ENCODE results near the gene CSF3R.
"Not testable (repeated sequence)": the region's sequence is repeated elsewhere in the genome, so short reads cannot be mapped to it uniquely, and the experiment has no call there.

Gene CSF3R

DNA sequence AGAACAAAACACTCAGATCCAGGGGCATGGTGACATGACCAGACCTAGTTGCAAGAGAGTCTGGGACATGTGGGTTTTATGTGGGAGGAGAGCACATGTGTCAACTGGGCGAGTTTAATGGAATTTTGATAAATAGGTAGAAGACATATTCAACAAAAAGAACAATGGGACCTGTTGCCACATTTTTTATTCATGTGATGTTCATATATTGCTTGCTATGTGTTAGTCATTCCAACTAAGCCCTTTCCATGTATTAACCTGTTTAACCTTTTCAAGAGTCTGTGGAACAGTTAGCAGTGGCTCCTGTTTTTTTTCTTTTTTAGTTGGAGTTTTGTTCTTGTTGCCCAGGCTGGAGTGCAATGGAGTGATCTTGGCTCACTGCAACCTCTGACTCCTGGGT, 30.1 kb upstream of the CSF3R start:
- no peak for FAIRE-seq

- FAIRE-seq: no peak
Measured at GRCh38 chr1:36511804-36512798, 29.4 kb upstream of the CSF3R start.

DNA sequence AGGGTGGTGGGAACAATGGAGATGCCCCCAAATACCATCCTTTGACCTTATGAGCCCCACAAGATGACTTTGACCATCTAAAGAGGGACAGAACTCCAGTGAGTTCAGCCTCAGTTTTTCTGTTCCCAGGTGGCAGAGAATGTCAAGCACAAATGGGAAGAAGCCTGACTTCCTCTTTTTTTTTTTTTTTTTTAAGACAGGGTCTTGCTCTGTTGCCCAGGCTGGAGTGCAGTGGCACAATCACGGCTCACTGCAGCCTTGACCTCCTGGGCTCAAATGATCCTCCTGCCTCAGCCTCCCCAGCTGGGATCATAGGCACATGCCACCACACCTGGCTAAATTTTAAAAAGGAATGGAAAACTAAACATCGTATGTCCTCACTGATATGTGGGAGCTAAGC, 28.5 kb upstream of the CSF3R start:
- not testable (repeated sequence) for FAIRE-seq

DNA sequence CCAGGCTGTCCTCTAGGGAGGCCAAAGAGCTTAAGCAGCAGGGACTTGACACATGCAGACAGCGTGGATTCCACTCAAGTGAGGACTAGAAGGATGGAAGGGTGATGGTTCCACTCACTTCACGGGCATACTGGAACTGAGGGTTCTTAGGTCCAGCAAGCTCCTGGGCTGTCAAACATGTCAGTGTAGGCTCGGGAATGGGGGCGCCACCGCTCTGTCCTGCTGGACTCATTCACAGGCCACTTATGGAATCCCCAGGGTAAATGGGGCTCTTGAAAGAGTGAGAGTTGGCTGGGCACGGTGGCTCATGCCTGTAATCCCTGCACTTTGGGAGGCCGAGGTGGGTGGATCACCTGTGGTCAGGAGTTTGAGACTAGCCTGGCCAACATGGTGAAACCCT, 27.7 kb upstream of the CSF3R start:
- no peak for FAIRE-seq

- FAIRE-seq: no peak
Measured at GRCh38 chr1:36508257-36508656, 25.5 kb upstream of the CSF3R start.

- FAIRE-seq: no peak
Measured at GRCh38 chr1:36506276-36506920, 23.7 kb upstream of the CSF3R start.

GRCh38 chr1:36503733-36504132, 21.0 kb upstream of the CSF3R start:
- no peak for FAIRE-seq

DNA sequence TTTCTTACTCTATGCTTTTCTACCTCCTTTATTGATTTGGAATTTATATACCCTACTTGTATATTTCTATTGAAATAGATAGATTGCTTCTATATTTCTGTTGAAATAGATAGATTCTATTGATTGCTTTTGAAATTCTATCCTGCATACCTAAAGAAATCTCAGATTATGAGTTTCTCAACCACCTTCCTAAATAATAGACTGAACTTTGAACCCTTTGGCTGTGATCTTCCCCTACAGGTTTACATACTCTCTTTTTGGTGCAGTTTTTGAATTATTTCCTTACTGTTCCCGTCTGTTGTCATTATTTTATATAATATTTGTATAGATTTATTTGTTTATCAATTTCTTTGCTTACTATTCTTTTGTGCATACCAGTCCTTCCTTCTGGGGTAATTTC, 20.4 kb upstream of the CSF3R start:
- no peak for FAIRE-seq

DNA sequence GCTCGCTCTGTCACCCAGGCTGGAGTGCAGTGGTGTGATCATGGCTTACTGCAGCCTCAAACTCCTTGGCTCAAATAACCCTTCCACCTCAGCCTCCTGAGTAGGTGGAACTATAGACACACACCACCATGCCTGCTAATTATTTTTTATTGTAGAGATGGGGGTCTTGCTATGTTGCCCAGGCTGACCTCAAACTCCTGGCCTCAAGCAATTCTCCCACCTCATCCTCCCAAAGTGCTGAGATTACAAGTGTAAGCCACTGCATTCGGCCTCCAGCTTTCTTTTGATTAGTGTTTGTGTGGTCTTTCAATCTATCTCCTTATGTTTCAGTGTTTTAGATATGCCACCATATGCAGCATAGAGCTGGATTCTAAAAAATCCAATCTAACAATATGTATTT, 19.9 kb upstream of the CSF3R start:
- no peak for FAIRE-seq

DNA sequence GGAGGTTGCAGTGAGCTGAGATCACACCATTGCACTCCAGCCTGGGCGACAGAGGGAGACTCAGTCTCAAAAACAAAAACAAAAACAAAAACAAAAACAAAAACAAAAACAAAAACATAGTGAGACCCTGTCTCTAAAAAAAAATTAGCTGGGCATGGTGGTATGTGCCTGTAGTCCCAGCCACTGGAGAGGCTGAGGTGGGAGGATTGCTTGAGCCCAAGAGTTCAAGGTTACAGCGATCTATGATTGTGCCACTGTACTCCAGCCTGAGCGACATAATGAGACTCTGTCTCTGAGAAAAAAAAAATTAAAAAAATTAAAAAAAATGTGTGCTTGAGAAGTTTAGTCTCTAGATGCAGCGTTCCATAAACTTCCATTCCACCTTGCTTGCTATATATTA, 19.2 kb upstream of the CSF3R start:
- FAIRE-seq: not testable (repeated sequence)

GRCh38 chr1:36497207-36497606, 14.5 kb upstream of the CSF3R start:
- FAIRE-seq: no peak

GRCh38 chr1:36494971-36495370, 12.3 kb upstream of the CSF3R start:
- no peak for FAIRE-seq

DNA sequence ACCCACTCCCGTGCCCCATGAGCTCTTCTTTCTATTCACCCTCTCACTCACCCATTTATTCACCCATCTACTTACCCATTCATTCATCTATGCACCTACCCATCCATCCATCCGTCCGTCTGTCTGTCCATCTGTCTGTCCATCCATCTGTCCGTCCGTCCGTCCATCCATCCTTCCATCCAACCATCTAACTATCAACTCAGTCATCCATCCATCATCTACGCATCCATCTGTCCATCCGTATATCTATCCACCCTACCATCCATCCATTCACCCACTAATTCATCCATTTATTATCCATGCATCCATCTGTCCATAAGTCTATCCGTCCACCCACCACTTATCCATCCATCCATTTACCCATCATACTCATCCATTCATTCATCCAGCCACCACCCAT, 10.8 kb upstream of the CSF3R start:
- no peak for FAIRE-seq

GRCh38 chr1:36492491-36492890, 9.8 kb upstream of the CSF3R start:
- no peak for FAIRE-seq

- FAIRE-seq: not testable (repeated sequence)
Measured at GRCh38 chr1:36489258-36490051, 6.7 kb upstream of the CSF3R start.

- FAIRE-seq: no peak
Measured at GRCh38 chr1:36487906-36488305, 5.2 kb upstream of the CSF3R start.

GRCh38 chr1:36487336-36487725, 4.6 kb upstream of the CSF3R start:
- FAIRE-seq: not testable (repeated sequence)

- no peak for FAIRE-seq
Measured at GRCh38 chr1:36486439-36487335, 4.0 kb upstream of the CSF3R start.

GRCh38 chr1:36486093-36486438, 3.4 kb upstream of the CSF3R start:
- FAIRE-seq: no peak

- FAIRE-seq: no peak
Measured at GRCh38 chr1:36484099-36484498, 1.4 kb upstream of the CSF3R start.

DNA sequence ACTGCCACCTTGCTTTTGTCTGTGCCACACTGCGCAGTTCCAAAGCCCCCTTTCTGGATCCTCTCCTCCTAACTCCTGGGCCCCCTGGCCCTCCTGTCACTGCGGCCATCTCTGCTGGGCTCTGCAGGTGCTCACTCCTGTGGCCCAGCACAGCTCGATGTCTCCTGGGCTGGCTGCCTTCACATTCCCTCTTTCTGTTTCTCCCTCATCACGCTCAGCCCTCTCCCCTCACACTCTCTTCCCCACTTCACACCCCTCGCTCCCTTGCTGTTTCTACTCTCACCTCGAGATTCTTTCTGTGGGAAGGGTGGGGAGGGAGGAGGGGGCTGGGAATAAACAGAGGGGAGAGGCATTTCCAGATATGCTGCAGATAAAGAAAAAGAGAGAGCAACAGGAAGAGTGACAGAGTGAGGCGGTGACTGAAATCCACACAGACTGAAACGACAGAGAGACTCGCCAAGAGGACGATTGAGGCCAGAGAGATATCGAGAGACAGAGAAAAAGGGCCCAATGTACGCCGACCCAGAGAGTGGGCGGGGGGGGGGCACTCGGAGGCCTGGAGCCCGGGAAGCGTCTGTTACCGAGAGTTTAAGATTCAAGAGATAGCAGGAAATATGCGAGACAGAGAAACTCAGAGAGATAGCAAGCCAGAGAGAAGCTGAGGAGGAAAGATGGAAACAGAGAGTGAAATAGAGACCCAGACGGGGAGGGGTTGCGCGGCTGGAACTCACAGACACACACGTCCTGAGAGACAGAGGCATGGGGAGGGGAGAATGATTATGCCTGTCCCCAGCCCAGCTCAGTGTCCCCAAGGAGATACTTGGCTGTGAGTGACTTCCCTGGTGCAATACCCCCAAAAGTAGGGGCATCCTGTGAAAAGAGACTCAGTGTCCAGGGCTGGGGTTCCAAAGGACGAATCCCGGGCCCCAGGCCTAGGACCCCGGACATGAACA, 666 bp downstream of the CSF3R start:
- FAIRE-seq: no peak
